Measurements from ENCODE around the gene CEP112. TPM values are rescaled to one million over a fixed set of nuclear protein-coding genes. Genes with fewer than 3 reads are reported as not detected.

CEP112 gene
- total and polyA plus RNA-seq, 2 of the 8 experiments (the other 6 are each of a cell fraction or from before 2014, with no cell fraction given) = 0.62 to 3.1 TPM

GRCh38 chr17:66234611-66235010, 42.7 kb upstream of the CEP112 start:
- CTCF ChIA-PET (ENCODE audit: partially characterized antibody) = interaction anchor here (1.3 kb wide), 1 partner anchor 9 kb away, joined by 4 read pairs; no protein-coding TSS in a partner anchor
- Histone ChIP-seq H4K91ac (replicated peaks; ENCODE audit: insufficient read length, low read length) (no peak overlapping the region), H3K14ac (ENCODE audit: insufficient read length) (no peak overlapping the region), H3K4me2 (ENCODE audit: insufficient read depth in 1 of 2, low read depth in 2 of 2, low read length in 2 of 2) (no peak overlapping the region), H2BK12ac (ENCODE audit: low read depth, low read length) (no peak overlapping the region), H3K18ac (ENCODE audit: extremely low read depth, low read length) (no peak overlapping the region), H3K4ac (replicated peaks; ENCODE audit: insufficient read length, low read depth, low read length) (no peak overlapping the region), H4K8ac (ENCODE audit: extremely low read depth, insufficient read depth, low read length) (no peak overlapping the region), H3K23ac (ENCODE audit: insufficient read length) (no peak overlapping the region), H3K27ac (ENCODE audit: low read depth, low read length) (no peak overlapping the region), H2BK20ac (ENCODE audit: low read length) (no peak overlapping the region), H4K5ac (ENCODE audit: insufficient read length, low read depth, low read length) (no peak overlapping the region), H2AK5ac (ENCODE audit: low read depth, low read length) (no peak overlapping the region), H3K36me3 (ENCODE audit: control insufficient read depth in 2 of 4, insufficient read depth in 4 of 4, low read length in 3 of 4) (no peaks in the 10 kb centered on the region), H2BK5ac (ENCODE audit: low read depth, low read length) (no peak overlapping the region), H2BK120ac (replicated peaks; ENCODE audit: low read depth, low read length) (no peak overlapping the region), H3K56ac (replicated peaks; ENCODE audit: insufficient read length, low read depth, low read length) (no peak overlapping the region), H3K4me1 (replicated peaks in 1 of 4; ENCODE audit: control insufficient read depth in 3 of 4, insufficient read depth in 4 of 4, low read length in 3 of 4) (no peaks in the 10 kb centered on the region), H2BK15ac (ENCODE audit: low read length) (no peak overlapping the region), H3K4me3 (ENCODE audit: extremely low read depth in 1 of 4, insufficient read depth in 2 of 4, low read depth in 3 of 4, low read length in 4 of 4) (no peak overlapping the region), H3K9ac (replicated peaks in 1 of 4; ENCODE audit: extremely low read depth in 1 of 4, low read depth in 3 of 4, low read length in 3 of 4) (no peak overlapping the region), H2AFZ (ENCODE audit: low read length) (no peak overlapping the region), H3K79me1 (ENCODE audit: low read depth, low read length) (no peaks in the 10 kb centered on the region), H3K27me3 (replicated peaks in 1 of 4; ENCODE audit: control insufficient read depth in 3 of 4, extremely low read depth in 1 of 4, insufficient read depth in 3 of 4, low read length in 3 of 4) (no peaks in the 10 kb centered on the region), H3K79me2 (ENCODE audit: control insufficient read depth in 1 of 2, insufficient read depth in 2 of 2, low read length in 2 of 2) (no peaks in the 10 kb centered on the region), H3K23me2 (ENCODE audit: low read depth, low read length) (peaks cover 3% of the 10 kb centered on the region; the same call in 1 of the 2 replicates), H3K9me3 (ENCODE audit: insufficient read depth in 2 of 2, low read depth in 1 of 2, low read length in 1 of 2) (no peaks in the 10 kb centered on the region), H4K20me1 (replicated peaks in 1 of 2; ENCODE audit: control insufficient read depth in 1 of 2, insufficient read depth in 2 of 2, low read length in 2 of 2) (no peaks in the 10 kb centered on the region)
- WGBS, 2 experiments (ENCODE audit: extremely low coverage in 1 of 2, insufficient coverage in 1 of 2, insufficient read length in 1 of 2, insufficient replicate concordance in 2 of 2, low coverage in 1 of 2, low lambda C conversion rate in 2 of 2, missing lambda C conversion rate in 1 of 2) = 97% methylated on average over 3 of the region's 3 CpGs; no CpG with 5 or more reads in 1 of the 2 experiments
- TF ChIP-seq ZNF274 (IDR thresholded peaks at IDR 0.05; ENCODE audit: borderline replicate concordance, extremely low read depth, low read length) (no peak), EZH2 (IDR thresholded peaks at IDR 0.05; ENCODE audit: low read depth, low read length, severe bottlenecking) (no peak), CTBP2 (IDR thresholded peaks at IDR 0.05; ENCODE audit: borderline replicate concordance, insufficient read depth, insufficient read length, low read length) (no peak), POLR2A (IDR thresholded peaks at IDR 0.05; ENCODE audit: control extremely low read depth in 1 of 2, low read depth in 2 of 2, low read length in 2 of 2) (no peak), USF2 (IDR thresholded peaks at IDR 0.05; ENCODE audit: low read length) (no peak), NRF1 (IDR thresholded peaks at IDR 0.05; ENCODE audit: low read depth, low read length) (no peak), POU5F1 (IDR thresholded peaks at IDR 0.05; ENCODE audit: low read depth, low read length) (no peak), MAX (IDR thresholded peaks at IDR 0.05) (no peak), TEAD4 (IDR thresholded peaks at IDR 0.05; ENCODE audit: low read depth, low read length) (no peak)
- POLR2A ChIA-PET (ENCODE audit: partially characterized antibody) = no interaction called here
- DNase-seq (ENCODE audit: low read depth in 1 of 2, low spot score in 2 of 2) = no peak
- FAIRE-seq = no peak

All from H1 (cell line).